Measurements from ENCODE around the gene JAKMIP1. TPM values are rescaled to one million over a fixed set of nuclear protein-coding genes. Genes with fewer than 3 reads are reported as not detected.

JAKMIP1 gene
- not detected in 2 replicates for total RNA-seq

DNA sequence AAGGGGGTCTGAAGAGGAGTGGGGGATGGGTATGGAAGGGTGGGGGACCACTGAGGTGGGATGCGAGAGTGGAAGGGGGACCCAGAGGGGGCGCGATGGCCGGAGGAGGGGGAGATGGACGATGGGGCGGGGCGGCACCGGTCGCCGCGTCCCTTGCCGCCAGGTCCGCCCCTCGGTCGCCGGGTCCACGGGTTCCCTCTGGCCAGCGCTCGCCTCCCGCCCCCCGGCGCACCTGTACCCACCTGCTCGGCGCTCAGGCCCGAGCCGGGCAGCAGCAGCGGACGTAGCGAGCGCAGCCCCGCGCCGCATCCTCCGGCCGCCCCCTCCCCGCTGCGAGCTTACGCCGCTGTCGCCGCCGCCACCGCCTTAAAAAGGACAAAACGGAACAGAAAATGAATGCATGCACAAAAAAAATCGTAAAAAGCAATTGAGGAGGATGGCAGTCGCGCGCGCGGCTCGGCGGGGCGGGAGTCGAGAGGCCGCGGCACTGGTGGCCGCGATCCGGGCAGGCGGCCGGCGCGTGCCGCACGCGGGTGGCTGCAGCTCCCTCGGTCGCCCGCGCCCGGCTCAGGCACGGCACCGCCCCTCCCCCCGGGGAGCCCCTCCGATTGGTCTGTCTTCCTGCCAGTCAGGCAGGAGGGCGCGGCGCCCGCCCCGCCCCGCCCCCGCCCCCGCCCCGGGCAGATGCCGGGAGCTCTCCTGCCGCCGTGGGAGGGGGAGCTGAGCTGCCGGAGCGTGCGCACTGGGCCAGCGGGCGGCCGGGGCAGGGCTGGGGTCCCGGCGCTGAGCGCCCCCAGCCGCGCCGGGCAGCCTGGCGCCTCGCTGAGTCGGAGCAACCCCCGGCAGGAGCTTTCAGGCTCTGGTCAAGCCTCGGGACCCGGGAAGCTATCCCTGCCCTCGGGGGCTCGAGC lies at the start of gene JAKMIP1:
Gene JAKMIP1, minus strand, starts transcription at position 539 of the 911 bp plus-strand sequence. CDS start 87,699 bp downstream, outside the sequence.
- peak; percentile 57 for DNase-seq (ENCODE audit: low read depth)
- TF ChIP-seq, protein P1, sequence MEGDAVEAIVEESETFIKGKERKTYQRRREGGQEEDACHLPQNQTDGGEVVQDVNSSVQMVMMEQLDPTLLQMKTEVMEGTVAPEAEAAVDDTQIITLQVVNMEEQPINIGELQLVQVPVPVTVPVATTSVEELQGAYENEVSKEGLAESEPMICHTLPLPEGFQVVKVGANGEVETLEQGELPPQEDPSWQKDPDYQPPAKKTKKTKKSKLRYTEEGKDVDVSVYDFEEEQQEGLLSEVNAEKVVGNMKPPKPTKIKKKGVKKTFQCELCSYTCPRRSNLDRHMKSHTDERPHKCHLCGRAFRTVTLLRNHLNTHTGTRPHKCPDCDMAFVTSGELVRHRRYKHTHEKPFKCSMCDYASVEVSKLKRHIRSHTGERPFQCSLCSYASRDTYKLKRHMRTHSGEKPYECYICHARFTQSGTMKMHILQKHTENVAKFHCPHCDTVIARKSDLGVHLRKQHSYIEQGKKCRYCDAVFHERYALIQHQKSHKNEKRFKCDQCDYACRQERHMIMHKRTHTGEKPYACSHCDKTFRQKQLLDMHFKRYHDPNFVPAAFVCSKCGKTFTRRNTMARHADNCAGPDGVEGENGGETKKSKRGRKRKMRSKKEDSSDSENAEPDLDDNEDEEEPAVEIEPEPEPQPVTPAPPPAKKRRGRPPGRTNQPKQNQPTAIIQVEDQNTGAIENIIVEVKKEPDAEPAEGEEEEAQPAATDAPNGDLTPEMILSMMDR (IDR thresholded peaks at IDR 0.05; ENCODE audit: insufficient read depth, low read depth, low read length) = no peak
- peak within 1 kb of the TSS; percentile 40 for H3K4me3 ChIP-seq (ENCODE audit: low read depth, low read length)

DNA sequence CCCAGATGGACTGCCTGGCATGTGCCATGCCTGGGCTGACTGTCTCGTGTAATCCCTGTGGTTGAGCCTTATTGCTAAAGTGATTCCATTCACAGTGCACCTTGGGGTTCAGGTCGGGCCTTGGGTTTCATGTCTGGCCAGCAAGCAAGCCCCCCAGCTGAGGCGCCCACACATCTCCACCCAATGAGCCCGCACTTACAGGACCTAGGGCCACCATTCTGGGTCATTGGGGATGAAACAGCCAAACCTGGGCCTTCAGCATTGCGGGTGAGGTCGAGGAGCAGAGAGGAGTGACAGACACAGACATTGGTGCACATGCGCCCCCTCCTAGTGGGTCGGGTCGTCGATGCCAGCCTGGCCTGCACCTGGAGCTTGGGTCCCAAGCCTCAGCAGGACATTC lies 48.0 kb upstream of the JAKMIP1 start:
- H3K4me3 ChIP-seq (ENCODE audit: low read depth, low read length) = no peak overlapping the region
- no peak for DNase-seq (ENCODE audit: low read depth)
- TF ChIP-seq, protein P1 (IDR thresholded peaks at IDR 0.05; ENCODE audit: insufficient read depth, low read depth, low read length) = no peak

DNA sequence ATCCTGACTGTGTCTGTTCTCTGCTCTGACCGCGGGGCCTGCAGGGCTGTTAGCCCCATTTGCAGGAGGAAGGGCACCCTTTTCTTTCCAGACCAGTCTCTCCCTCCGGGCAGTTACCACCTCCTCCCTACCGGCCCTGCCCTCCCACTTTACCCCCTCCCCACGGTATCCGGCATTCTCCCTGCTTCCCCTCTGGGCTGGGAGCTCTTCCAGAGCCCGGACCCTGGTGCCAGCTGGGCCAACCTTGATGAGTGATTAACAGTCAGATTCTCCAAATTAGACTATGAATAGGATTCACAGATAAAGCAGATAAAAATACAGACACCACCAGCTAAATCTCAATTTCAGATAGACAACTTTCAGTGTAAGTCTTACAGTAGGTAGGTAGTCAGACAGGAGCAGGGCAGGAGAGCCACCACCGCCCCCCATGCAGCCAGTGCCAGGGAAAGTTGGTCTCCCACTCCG lies 45.9 kb upstream of the JAKMIP1 start:
- TF ChIP-seq, protein P1 (IDR thresholded peaks at IDR 0.05; ENCODE audit: insufficient read depth, low read depth, low read length) = no peak
- no peak overlapping the region for H3K4me3 ChIP-seq (ENCODE audit: low read depth, low read length)

DNA sequence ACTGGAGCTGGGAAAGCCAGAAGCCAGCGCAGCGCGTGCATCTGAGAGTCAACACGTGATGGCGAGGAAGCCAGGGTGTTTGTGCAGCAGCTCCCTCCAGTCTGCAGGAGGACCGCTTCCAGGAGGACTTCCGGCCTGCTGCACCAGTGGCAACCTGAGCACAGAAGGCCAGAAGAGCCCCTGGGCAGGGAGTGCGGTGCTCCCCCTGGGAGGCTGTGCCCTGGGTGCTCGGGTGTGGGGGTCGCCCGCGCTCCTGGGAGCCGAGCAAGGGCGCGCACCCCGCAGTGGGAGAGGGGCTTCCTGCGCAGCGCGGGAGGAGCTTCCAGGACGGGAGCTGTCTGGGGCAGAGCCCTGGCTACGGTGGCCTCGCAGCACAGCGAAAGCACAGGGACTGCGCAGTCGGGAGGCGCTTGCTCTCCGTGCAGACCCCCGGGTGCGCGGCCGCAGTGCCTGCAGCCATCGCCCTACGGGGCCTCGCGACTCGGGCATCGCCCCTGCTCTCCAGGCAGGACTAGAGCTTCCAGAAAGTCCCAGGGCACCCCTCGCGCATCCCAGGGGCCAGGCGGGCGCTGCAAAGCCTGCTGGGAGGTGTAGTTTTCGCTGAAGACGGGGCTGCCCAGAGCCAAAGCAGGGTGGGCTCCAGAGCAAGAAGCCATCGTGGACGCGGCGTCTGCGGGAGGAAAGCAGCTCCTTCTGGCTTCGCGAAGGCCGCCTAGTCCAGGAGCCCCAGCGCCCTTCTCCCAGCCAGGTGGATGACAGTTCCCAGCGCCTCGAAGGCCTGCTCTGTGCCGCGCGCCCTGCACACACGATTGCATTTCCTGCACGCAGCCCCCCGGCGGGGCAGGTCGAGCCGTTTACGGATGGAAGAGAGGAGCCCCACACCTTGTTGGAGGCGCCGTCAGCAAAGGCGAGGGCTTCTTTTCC lies 45.2 kb upstream of the JAKMIP1 start:
- TF ChIP-seq, protein P1 (IDR thresholded peaks at IDR 0.05; ENCODE audit: insufficient read depth, low read depth, low read length) = no peak
- DNase-seq (ENCODE audit: low read depth) = no peak
- H3K4me3 ChIP-seq (ENCODE audit: low read depth, low read length) = peak overlapping the region; percentile 23

More for the DNA sequence above, 45.9 kb upstream of the JAKMIP1 start:
- DNase-seq (ENCODE audit: low read depth) = no peak

DNA sequence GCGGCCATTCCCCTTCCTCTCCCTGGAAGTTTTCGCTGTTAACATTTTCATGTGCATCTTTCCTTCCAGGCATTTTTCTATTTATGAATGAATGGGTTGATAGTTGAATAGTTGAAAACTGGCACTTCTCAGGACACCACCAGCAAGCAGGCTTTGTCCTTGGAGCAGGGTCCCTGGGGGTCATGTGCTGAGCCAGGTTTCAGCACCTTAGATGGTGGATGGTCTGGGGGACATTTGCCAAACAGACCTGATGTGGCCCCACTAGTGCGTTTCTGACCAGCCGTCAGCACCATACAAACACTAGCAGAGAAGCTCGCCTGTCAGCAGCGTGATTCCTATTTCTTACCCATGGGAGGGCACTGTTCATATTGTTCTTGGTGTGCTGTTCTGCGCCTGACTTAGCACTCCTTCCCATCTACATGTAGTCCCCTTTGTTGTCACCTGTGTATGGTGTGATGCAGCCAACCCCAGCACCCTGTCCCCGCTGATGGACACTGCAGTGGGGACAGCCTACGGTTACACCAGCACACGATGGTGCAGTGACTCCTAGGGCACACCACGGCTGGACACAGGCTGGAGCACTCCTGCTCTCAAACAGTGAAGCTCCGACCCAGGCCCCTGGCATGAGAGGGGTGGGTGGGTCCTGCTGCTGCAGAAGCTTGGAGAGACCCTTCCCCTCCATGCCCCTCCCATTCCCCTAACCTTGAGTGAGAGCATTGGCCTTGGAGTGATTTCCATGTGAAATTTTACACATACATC lies 42.1 kb upstream of the JAKMIP1 start:
- TF ChIP-seq, protein P1 (IDR thresholded peaks at IDR 0.05; ENCODE audit: insufficient read depth, low read depth, low read length) = no peak
- H3K4me3 ChIP-seq (ENCODE audit: low read depth, low read length) = no peak overlapping the region
- DNase-seq (ENCODE audit: low read depth) = no peak
